VCaP (cell line): Measurements from ENCODE around the gene MRM1.

Source experiments
- H3K27ac ChIP-seq: fragments of 450-650 bp; 2 replicates; pipeline ENCODE4 v1.5.1; 2017
- TF ChIP-seq, protein P1 (sequence below): fragments of 450-650 bp; conservative IDR thresholded peaks from 2 replicates; pipeline ENCODE4 v1.5.1; 2017; ENCODE audit warnings: mild to moderate bottlenecking, moderate library complexity

The MRM1 gene

DNA sequence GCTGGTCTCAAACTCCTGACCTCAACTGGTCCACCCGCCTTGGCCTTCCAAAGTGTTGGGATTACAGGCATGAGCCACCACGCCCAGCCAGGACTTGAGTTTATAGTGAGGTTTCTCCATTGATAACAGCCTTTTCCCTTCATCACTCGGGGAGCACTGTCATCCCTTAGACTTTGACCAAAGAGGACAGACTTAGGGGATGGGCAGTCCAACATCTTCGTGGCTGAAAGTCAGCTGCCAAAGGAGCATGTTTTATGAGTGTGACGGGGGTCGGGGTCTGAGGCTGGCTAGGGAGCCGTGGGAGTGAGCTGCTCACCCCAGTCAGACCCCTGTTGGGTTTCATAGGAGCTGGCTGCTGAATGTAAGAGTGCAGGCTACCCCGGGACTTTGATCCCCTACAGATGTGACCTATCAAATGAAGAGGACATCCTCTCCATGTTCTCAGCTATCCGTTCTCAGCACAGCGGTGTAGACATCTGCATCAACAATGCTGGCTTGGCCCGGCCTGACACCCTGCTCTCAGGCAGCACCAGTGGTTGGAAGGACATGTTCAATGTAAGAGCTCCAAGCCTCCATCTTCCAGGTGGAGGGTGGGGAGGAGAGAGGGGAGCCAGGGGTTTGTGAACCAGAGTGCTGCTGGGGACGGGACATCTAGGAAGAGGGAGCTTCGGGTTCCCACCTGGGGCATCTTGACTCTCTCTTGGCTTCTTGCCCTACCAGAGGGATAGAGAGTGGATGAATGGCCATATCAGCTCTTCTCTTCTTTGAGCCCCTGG lies 6.6 kb upstream of the MRM1 start:
- H3K27ac ChIP-seq: no peak overlapping the region
- TF ChIP-seq, protein P1, sequence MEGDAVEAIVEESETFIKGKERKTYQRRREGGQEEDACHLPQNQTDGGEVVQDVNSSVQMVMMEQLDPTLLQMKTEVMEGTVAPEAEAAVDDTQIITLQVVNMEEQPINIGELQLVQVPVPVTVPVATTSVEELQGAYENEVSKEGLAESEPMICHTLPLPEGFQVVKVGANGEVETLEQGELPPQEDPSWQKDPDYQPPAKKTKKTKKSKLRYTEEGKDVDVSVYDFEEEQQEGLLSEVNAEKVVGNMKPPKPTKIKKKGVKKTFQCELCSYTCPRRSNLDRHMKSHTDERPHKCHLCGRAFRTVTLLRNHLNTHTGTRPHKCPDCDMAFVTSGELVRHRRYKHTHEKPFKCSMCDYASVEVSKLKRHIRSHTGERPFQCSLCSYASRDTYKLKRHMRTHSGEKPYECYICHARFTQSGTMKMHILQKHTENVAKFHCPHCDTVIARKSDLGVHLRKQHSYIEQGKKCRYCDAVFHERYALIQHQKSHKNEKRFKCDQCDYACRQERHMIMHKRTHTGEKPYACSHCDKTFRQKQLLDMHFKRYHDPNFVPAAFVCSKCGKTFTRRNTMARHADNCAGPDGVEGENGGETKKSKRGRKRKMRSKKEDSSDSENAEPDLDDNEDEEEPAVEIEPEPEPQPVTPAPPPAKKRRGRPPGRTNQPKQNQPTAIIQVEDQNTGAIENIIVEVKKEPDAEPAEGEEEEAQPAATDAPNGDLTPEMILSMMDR: no peak

- TF ChIP-seq, protein P1: no peak
- H3K27ac ChIP-seq: no peak overlapping the region
Measured at GRCh38 chr17:36597226-36597625, 4.2 kb upstream of the MRM1 start.

- TF ChIP-seq, protein P1: no peak
- H3K27ac ChIP-seq: no peak overlapping the region
Measured at GRCh38 chr17:36597866-36598777, 3.3 kb upstream of the MRM1 start.

DNA sequence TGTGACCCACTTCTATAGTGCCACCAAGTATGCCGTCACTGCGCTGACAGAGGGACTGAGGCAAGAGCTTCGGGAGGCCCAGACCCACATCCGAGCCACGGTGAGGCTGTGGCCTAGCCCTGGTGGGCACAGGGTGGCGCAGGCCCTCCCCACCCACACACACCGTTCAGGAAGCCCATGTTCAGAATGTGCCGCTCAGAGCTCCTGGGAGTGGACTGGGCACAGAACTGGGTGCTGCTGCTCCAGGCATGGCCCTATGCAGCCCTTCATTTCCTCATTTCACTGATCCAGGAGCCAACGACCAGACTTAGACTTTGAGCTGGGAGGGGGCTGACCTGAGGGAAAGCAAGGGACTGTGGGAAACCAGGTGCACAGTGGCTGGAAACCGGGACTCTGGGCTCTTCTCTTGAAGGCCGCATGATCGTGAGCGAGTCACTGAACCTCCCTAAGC lies 2.4 kb upstream of the MRM1 start:
- TF ChIP-seq, protein P1: no peak
- no peak overlapping the region for H3K27ac ChIP-seq

DNA sequence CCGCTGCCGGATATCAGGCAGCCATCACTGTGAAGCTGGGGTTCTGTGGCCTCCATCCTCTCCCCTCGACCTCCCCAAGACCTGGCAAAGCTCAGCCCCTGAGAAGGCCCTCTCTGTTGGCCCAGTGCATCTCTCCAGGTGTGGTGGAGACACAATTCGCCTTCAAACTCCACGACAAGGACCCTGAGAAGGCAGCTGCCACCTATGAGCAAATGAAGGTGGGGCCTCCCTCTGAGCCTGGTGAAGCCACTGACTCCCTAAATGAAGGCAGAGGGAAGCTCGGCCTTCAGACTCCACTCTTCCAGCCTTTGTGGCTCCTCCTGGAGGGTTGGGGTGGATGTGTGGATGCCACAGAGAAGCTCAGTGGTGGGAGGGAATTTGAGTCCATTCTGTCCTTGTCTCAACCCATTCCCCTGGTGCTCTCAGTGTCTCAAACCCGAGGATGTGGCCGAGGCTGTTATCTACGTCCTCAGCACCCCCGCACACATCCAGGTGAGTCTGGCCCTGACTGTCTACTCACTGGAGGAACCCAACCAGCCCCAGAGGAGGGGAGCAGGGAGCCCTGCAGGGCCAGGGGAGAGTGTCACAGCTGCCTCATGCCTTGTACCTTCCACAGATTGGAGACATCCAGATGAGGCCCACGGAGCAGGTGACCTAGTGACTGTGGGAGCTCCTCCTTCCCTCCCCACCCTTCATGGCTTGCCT lies 1.7 kb upstream of the MRM1 start:
- peak overlapping the region; percentile 88 for H3K27ac ChIP-seq
- TF ChIP-seq, protein P1: no peak

GRCh38 chr17:36600465-36600864 lies 918 bp upstream of the MRM1 start:
- peak overlapping the region; percentile 88 for H3K27ac ChIP-seq
- TF ChIP-seq, protein P1: no peak

DNA sequence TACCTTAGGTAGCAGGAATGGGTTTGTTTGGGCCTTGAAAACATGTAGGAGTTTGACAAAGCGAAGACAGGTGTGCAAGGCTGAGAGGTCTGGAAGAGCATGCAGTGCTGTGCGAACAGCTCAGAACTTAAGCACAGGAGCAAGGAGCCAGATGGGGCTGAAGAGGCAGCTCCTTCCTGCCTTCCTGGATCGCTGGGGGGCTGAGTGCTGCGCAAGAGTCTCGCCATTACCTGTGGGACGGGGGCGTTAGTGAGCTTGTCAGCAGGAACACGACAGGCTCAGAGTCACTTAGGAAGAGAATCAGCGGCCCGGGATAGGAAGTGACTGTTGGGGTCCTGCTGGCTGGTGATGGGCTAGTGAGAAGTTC lies 464 bp upstream of the MRM1 start:
- H3K27ac ChIP-seq: peak overlapping the region; percentile 88
- TF ChIP-seq, protein P1: no peak
